A549 (cell line): ENCODE data around the gene ADAM12. TPM values are rescaled to one million over a fixed set of nuclear protein-coding genes. Genes with fewer than 3 reads are reported as not detected.

Experiments
- ATAC-seq, 2 experiments: fragments of 200-7000 bp in 1 of 2; fragments of >200 bp in 1 of 2; cut with Nextera tagmentation in 1 of 2; cut with Tn5 transposase in 1 of 2; 3 replicates each; pipeline versions ENCODE4 v1.8.0 to v1.9.1; 2018 to 2020; ENCODE audit warnings: mild to moderate bottlenecking in 1 of 2, moderate library complexity in 1 of 2
- CTCF ChIA-PET: fragments of 300-600 bp; sonication (Branson Sonifier 250); formaldehyde crosslinking; extraction: SDS; loops from one replicate; lab custom pipeline; 2021; ENCODE audit warnings: antibody characterized with exemption, inconsistent platforms; lab: Yijun Ruan, JAX
- POLR2A ChIA-PET: fragments of 350-600 bp; formaldehyde crosslinking; extraction: SDS; loops from one replicate; lab custom pipeline; 2021; ENCODE audit warnings: antibody characterized with exemption, inconsistent platforms; lab: Yijun Ruan, JAX
- DNase-seq, 2 experiments: peaks; one replicate each; pipeline versions ENCODE4 v3.0.0 to v3.0.0-alpha.2; 2011 to 2016; ENCODE audit warnings: low read depth in 1 of 2, low spot score in 1 of 2
- FAIRE-seq: peaks from 2 replicates; lab custom pipeline; 2011; peaks lifted over from hg19 to GRCh38; lab: Jason Lieb, UNC
- H3K27ac ChIP-seq, 2 experiments: fragments of >200 bp; sonication (Bioruptor Twin); formaldehyde crosslinking; 3 replicates each; pipeline ENCODE4 v1.5.1; 2016 to 2017
- H3K4me1 ChIP-seq: fragments of >200 bp; sonication (Bioruptor Twin); formaldehyde crosslinking; 3 replicates; pipeline ENCODE4 v1.6.1; 2016
- H3K4me2 ChIP-seq: fragments of >200 bp; sonication (Bioruptor Twin); formaldehyde crosslinking; 3 replicates; pipeline ENCODE4 v1.6.1; 2016
- H3K4me3 ChIP-seq: fragments of >200 bp; sonication (Bioruptor Twin); formaldehyde crosslinking; 3 replicates; pipeline ENCODE4 v1.5.1; 2016
- H3K9me3 ChIP-seq: fragments of >200 bp; sonication (Bioruptor Twin); formaldehyde crosslinking; 3 replicates; pipeline ENCODE4 v1.6.1; 2016
- BHLHE40 ChIP-seq: IDR thresholded peaks from 2 replicates; pipeline ENCODE4 v1.6.1; 2012; ENCODE audit warnings: low read depth, low read length, inconsistent platforms
- CBX8 ChIP-seq: fragments of 200-600 bp; sonication (generic); IDR thresholded peaks from 2 replicates; pipeline ENCODE4 v1.6.1; 2016
- CEBPB ChIP-seq, 2 experiments: fragments of >200 bp in 1 of 2; sonication (Bioruptor Twin) in 1 of 2; formaldehyde crosslinking in 1 of 2; IDR thresholded peaks; 2 replicates each; pipeline ENCODE4 v1.6.1; 2012 to 2016
- CHD2 ChIP-seq: fragments of 150-350 bp; IDR thresholded peaks from 2 replicates; pipeline ENCODE4 v1.6.1; 2014; ENCODE audit warnings: low read length; ENCODE audit not compliant: partially characterized antibody
- EHMT2 ChIP-seq: fragments of 200-600 bp; sonication (generic); IDR thresholded peaks from 2 replicates; pipeline ENCODE4 v1.6.1; 2016; ENCODE audit warnings: antibody characterized with exemption, low read depth, mild to moderate bottlenecking, moderate library complexity
- ESRRA ChIP-seq: fragments of 150-350 bp; IDR thresholded peaks from 2 replicates; pipeline ENCODE4 v1.6.1; 2014; ENCODE audit warnings: mild to moderate bottlenecking, low read length, borderline replicate concordance
- FOSL2 ChIP-seq, 2 experiments: fragments of 450-650 bp in 1 of 2; fragments of >200 bp in 1 of 2; sonication (Bioruptor Twin) in 1 of 2; formaldehyde crosslinking; IDR thresholded peaks; 2 replicates each; pipeline versions ENCODE4 v1.5.0 to v1.6.1; 2016 to 2020; ENCODE audit warnings: mild to moderate bottlenecking in 1 of 2, moderate library complexity in 1 of 2
- HEYL ChIP-seq: fragments of 250-450 bp; sonication (Bioruptor Pico); IDR thresholded peaks from 2 replicates; pipeline ENCODE4 v1.8.0; 2021; ENCODE audit warnings: mild to moderate bottlenecking, moderate library complexity
- HOXB13 ChIP-seq: fragments of 250-450 bp; sonication (Bioruptor Pico); IDR thresholded peaks from 2 replicates; pipeline ENCODE4 v1.5.0; 2020; ENCODE audit warnings: low read depth, mild to moderate bottlenecking, moderate library complexity
- HOXB5 ChIP-seq: fragments of 250-450 bp; sonication (Bioruptor Pico); IDR thresholded peaks from 2 replicates; pipeline ENCODE4 v1.5.0; 2020; ENCODE audit warnings: mild to moderate bottlenecking, moderate library complexity
- JUN ChIP-seq, 2 experiments: fragments of >200 bp; sonication (Bioruptor Twin); formaldehyde crosslinking; IDR thresholded peaks; 2 replicates in 1 of 2; 3 replicates in 1 of 2; pipeline ENCODE4 v1.6.1; 2016 to 2017
- NR3C1 ChIP-seq: fragments of >200 bp; sonication (Bioruptor Twin); formaldehyde crosslinking; IDR thresholded peaks from 3 replicates; pipeline ENCODE4 v1.6.1; 2017
- PHF8 ChIP-seq: fragments of 200-600 bp; sonication (generic); IDR thresholded peaks from 2 replicates; pipeline ENCODE4 v1.6.1; 2016; ENCODE audit warnings: low read depth, mild to moderate bottlenecking, antibody characterized with exemption, moderate library complexity, borderline replicate concordance
- POLR2A ChIP-seq: IDR thresholded peaks from 2 replicates; pipeline ENCODE4 v1.6.1; 2012; ENCODE audit warnings: mild to moderate bottlenecking, low read length
- TP53 ChIP-seq: fragments of 250-450 bp; sonication (Bioruptor Pico); IDR thresholded peaks from 2 replicates; pipeline ENCODE4 v1.5.0; 2021; ENCODE audit warnings: mild to moderate bottlenecking, moderate library complexity
- ZC3H11A ChIP-seq: fragments of 450-650 bp; IDR thresholded peaks from 2 replicates; pipeline ENCODE4 v1.6.1; 2014; ENCODE audit warnings: antibody characterized with exemption, mild to moderate bottlenecking
- ZNF302 ChIP-seq: fragments of 250-450 bp; sonication (Bioruptor Pico); IDR thresholded peaks from 2 replicates; pipeline ENCODE4 v1.9.0; 2021; ENCODE audit warnings: inconsistent platforms, mild to moderate bottlenecking, moderate library complexity
- WGBS: methylation state at CpG from one replicate; pipeline ENCODE4 v1.1.6; 2017; ENCODE audit errors: missing lambda C conversion rate; 5-methylcytosine and 5-hydroxymethylcytosine counted together
- polyA plus RNA-seq, 4 experiments: library from polyadenylated mRNA; depleted of rRNA in 3 of 4; stranded (reverse); fragments of >200 nt; fragmentation: RNase III in 1 of 4; extraction: RNeasy Plus Mini Kit Qiagen cat#74134 plus additional on column Dnase treatment in 1 of 4; gene quantifications; 2 replicates in 3 of 4; 3 replicates in 1 of 4; pipeline ENCODE4 v1.2.3, GENCODE V29; 2011 to 2017
- TF ChIP-seq, protein P1 (sequence below): fragments of >200 bp; sonication (Bioruptor Twin); formaldehyde crosslinking; IDR thresholded peaks from 3 replicates; pipeline ENCODE4 v1.6.1; 2016
- TF ChIP-seq, protein P2 (sequence below): fragments of >200 bp; sonication (Bioruptor Twin); formaldehyde crosslinking; IDR thresholded peaks from 2 replicates; pipeline ENCODE4 v1.6.1; 2016
- TF ChIP-seq, protein P3 (sequence below): IDR thresholded peaks from 2 replicates; pipeline ENCODE4 v1.6.1; 2012
- TF ChIP-seq, protein P4 (sequence below): fragments of 250-450 bp; sonication (Bioruptor Pico); IDR thresholded peaks from 2 replicates; pipeline ENCODE4 v1.5.0; 2021; ENCODE audit warnings: mild to moderate bottlenecking, moderate library complexity, borderline replicate concordance
- TF ChIP-seq, protein P5 (sequence below): fragments of 450-650 bp; IDR thresholded peaks from 2 replicates; pipeline ENCODE4 v1.6.1; 2014; ENCODE audit warnings: antibody characterized with exemption
- TF ChIP-seq, protein P6 (sequence below): IDR thresholded peaks from 2 replicates; pipeline ENCODE4 v1.6.1; 2012; ENCODE audit warnings: low read depth, borderline replicate concordance
- TF ChIP-seq, protein P7 (sequence below): fragments of 200-600 bp; sonication (generic); IDR thresholded peaks from 2 replicates; pipeline ENCODE4 v1.6.1; 2016; ENCODE audit warnings: antibody characterized with exemption, mild to moderate bottlenecking, moderate library complexity

The ADAM12 gene
- polyA plus RNA-seq, 2 of the 4 experiments (the other 2 are of a cell fraction), result 1.6 to 4.8 TPM

DNA sequence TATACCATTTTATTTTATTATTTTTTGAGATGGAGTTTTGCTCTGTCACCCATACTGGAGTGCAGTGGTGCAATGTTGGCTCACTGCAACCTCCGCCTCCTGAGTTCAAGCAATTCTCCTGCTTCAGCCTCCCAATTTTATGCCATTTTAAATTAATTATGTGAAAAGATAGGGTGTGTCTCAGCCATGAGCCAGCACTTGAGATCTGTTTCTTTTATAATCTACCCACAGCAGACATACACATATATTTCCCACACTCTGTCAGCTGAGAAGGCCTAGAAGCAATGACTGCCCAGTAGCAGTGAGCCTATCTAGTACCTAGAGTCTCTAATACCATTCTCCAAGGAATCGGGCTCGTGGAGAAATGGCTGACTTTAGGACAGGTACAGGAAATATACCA is 70.5 kb downstream of the ADAM12 start:
- CTCF ChIA-PET, result no interaction called here
- no peak overlapping the region for H3K4me3 ChIP-seq
- no peak for DNase-seq
- FAIRE-seq, result no peak
- no peaks in the 10 kb centered on the region for H3K9me3 ChIP-seq
- no peak overlapping the region for H3K27ac ChIP-seq
- 40% methylated on average over 3 of the region's 3 CpGs for WGBS
- ATAC-seq, result no peak
- POLR2A ChIA-PET, result no interaction called here
- no peaks in the 10 kb centered on the region for H3K4me1 ChIP-seq
- H3K4me2 ChIP-seq, result no peak overlapping the region
- TF ChIP-seq BHLHE40, result no peak
- TF ChIP-seq PHF8, result no peak
- TF ChIP-seq JUN (IDR thresholded peaks at IDR 0.05), result no peak
- TF ChIP-seq, protein P1, sequence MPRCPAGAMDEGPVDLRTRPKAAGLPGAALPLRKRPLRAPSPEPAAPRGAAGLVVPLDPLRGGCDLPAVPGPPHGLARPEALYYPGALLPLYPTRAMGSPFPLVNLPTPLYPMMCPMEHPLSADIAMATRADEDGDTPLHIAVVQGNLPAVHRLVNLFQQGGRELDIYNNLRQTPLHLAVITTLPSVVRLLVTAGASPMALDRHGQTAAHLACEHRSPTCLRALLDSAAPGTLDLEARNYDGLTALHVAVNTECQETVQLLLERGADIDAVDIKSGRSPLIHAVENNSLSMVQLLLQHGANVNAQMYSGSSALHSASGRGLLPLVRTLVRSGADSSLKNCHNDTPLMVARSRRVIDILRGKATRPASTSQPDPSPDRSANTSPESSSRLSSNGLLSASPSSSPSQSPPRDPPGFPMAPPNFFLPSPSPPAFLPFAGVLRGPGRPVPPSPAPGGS, result no peak
- TF ChIP-seq CBX8, result no peak
- TF ChIP-seq HOXB5 (CRISPR knock-in tag), result no peak
- TF ChIP-seq, protein P2, sequence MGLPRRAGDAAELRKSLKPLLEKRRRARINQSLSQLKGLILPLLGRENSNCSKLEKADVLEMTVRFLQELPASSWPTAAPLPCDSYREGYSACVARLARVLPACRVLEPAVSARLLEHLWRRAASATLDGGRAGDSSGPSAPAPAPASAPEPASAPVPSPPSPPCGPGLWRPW, result no peak
- TF ChIP-seq CHD2, result no peak
- TF ChIP-seq, protein P3, sequence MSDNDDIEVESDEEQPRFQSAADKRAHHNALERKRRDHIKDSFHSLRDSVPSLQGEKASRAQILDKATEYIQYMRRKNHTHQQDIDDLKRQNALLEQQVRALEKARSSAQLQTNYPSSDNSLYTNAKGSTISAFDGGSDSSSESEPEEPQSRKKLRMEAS, result no peak

DNA sequence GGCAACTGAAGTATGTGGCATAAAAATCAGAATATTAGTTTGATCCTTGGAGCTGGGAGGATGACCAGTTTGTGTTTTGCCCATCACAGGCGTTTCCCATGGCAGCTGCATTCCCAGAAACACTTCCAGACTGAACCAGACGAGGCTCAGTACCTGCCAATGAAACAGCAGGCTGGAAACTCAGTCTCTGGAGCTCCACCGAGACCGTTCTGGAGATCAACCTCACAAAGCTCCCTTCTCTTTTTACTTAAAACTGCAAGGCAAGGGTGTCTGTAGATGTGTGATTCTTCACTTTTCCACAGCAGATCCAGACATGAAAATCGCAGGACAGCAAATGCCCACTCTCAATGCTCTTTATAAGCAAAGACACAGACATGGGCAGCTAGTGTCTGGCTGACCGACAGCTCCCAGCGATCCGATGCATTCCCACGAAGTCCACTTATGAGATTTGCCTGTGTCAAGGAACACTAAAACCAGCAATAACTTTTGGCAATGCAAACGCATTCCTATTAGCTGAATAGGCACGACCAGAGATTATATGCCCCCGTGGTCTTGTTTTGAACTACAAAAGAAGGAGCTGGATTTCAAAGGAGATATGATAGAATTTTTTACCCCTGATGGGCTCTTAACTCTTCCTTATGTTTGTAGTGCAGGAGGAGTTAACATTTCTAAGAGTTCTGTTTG is 72.6 kb downstream of the ADAM12 start:
- peaks cover 9% of the 10 kb centered on the region for H3K4me1 ChIP-seq
- no peak overlapping the region for H3K4me3 ChIP-seq
- CTCF ChIA-PET, result interaction anchor here (0.7 to 2.4 kb wide), 6 partner anchors 9 to 334 kb away, joined by 3 to 8 read pairs (median 3); no protein-coding TSS in a partner anchor
- H3K4me2 ChIP-seq, result no peak overlapping the region
- 51% methylated on average over 11 of the region's 12 CpGs for WGBS
- H3K9me3 ChIP-seq, result no peaks in the 10 kb centered on the region
- H3K27ac ChIP-seq, result no peak overlapping the region
- FAIRE-seq (no peak), ATAC-seq (no peak; a peak in 1 of 6 replicates), DNase-seq (no peak)
- POLR2A ChIA-PET, result no interaction called here
- no peak for TF ChIP-seq CEBPB (IDR thresholded peaks at IDR 0.05)
- TF ChIP-seq, protein P4, sequence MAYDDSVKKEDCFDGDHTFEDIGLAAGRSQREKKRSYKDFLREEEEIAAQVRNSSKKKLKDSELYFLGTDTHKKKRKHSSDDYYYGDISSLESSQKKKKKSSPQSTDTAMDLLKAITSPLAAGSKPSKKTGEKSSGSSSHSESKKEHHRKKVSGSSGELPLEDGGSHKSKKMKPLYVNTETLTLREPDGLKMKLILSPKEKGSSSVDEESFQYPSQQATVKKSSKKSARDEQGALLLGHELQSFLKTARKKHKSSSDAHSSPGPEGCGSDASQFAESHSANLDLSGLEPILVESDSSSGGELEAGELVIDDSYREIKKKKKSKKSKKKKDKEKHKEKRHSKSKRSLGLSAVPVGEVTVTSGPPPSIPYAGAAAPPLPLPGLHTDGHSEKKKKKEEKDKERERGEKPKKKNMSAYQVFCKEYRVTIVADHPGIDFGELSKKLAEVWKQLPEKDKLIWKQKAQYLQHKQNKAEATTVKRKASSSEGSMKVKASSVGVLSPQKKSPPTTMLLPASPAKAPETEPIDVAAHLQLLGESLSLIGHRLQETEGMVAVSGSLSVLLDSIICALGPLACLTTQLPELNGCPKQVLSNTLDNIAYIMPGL (CRISPR knock-in tag), result no peak
- no peak for TF ChIP-seq HEYL (CRISPR knock-in tag)
- TF ChIP-seq TP53 (CRISPR knock-in tag), result no peak
- TF ChIP-seq, protein P5, sequence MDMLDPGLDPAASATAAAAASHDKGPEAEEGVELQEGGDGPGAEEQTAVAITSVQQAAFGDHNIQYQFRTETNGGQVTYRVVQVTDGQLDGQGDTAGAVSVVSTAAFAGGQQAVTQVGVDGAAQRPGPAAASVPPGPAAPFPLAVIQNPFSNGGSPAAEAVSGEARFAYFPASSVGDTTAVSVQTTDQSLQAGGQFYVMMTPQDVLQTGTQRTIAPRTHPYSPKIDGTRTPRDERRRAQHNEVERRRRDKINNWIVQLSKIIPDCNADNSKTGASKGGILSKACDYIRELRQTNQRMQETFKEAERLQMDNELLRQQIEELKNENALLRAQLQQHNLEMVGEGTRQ, result no peak
- TF ChIP-seq ESRRA, result no peak
- no peak for TF ChIP-seq JUN (IDR thresholded peaks at IDR 0.05)
- TF ChIP-seq, protein P6, sequence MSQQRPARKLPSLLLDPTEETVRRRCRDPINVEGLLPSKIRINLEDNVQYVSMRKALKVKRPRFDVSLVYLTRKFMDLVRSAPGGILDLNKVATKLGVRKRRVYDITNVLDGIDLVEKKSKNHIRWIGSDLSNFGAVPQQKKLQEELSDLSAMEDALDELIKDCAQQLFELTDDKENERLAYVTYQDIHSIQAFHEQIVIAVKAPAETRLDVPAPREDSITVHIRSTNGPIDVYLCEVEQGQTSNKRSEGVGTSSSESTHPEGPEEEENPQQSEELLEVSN, result no peak
- no peak for TF ChIP-seq EHMT2
- no peak for TF ChIP-seq ZNF302 (CRISPR knock-in tag)
- TF ChIP-seq NR3C1, result no peak
- no peak for TF ChIP-seq HOXB13 (CRISPR knock-in tag)
- no peak for TF ChIP-seq FOSL2 (IDR thresholded peaks at IDR 0.05)
- TF ChIP-seq FOSL2 (CRISPR knock-in tag; IDR thresholded peaks at IDR 0.05), result no peak
- TF ChIP-seq ZC3H11A, result no peak
- no peak for TF ChIP-seq POLR2A
- TF ChIP-seq, protein P7, sequence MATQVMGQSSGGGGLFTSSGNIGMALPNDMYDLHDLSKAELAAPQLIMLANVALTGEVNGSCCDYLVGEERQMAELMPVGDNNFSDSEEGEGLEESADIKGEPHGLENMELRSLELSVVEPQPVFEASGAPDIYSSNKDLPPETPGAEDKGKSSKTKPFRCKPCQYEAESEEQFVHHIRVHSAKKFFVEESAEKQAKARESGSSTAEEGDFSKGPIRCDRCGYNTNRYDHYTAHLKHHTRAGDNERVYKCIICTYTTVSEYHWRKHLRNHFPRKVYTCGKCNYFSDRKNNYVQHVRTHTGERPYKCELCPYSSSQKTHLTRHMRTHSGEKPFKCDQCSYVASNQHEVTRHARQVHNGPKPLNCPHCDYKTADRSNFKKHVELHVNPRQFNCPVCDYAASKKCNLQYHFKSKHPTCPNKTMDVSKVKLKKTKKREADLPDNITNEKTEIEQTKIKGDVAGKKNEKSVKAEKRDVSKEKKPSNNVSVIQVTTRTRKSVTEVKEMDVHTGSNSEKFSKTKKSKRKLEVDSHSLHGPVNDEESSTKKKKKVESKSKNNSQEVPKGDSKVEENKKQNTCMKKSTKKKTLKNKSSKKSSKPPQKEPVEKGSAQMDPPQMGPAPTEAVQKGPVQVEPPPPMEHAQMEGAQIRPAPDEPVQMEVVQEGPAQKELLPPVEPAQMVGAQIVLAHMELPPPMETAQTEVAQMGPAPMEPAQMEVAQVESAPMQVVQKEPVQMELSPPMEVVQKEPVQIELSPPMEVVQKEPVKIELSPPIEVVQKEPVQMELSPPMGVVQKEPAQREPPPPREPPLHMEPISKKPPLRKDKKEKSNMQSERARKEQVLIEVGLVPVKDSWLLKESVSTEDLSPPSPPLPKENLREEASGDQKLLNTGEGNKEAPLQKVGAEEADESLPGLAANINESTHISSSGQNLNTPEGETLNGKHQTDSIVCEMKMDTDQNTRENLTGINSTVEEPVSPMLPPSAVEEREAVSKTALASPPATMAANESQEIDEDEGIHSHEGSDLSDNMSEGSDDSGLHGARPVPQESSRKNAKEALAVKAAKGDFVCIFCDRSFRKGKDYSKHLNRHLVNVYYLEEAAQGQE, result no peak
